A673 (cell line): Measurements from ENCODE around the gene INPP5A. TPM values are rescaled to one million over a fixed set of nuclear protein-coding genes. Genes with fewer than 3 reads are reported as not detected.

Source experiments
- BruUV-seq: library from RNA; stranded (reverse); fragments of 400-500 nt; replicated peaks from 2 replicates; lab custom pipeline; 2021; lab: Mats Ljungman, UMichigan
- CTCF ChIA-PET: fragments of 300-600 bp; sonication (Branson Sonifier 250); formaldehyde crosslinking; loops from one replicate; lab custom pipeline; 2022; ENCODE audit warnings: antibody characterized with exemption; lab: Charles Lee
- POLR2A ChIA-PET: fragments of 300-600 bp; sonication (Branson Sonifier 250); formaldehyde crosslinking; loops from one replicate; lab custom pipeline; 2022; ENCODE audit warnings: antibody characterized with exemption; ENCODE audit not compliant: low non-redundant PET; lab: Charles Lee
- DNase-seq: peaks from one replicate; pipeline ENCODE4 v3.0.0-alpha.2; 2015; ENCODE audit warnings: low spot score
- H3K27ac ChIP-seq: fragments of 200-600 bp; sonication (generic); 2 replicates; pipeline ENCODE4 v1.5.1; 2016; ENCODE audit warnings: mixed run types, low read depth, mild to moderate bottlenecking, mixed read lengths, antibody characterized with exemption, low read length; ENCODE audit not compliant: poor library complexity, severe bottlenecking
- H3K27me3 ChIP-seq: fragments of 200-600 bp; sonication (generic); replicated peaks from 2 replicates; pipeline ENCODE4 v1.6.1; 2017; ENCODE audit warnings: mixed run types, low read depth, mild to moderate bottlenecking, mixed read lengths, antibody characterized with exemption, low read length; ENCODE audit not compliant: insufficient read depth, poor library complexity
- H3K36me3 ChIP-seq: fragments of 200-600 bp; sonication (generic); 2 replicates; pipeline ENCODE4 v1.6.1; 2016; ENCODE audit warnings: mixed run types, mild to moderate bottlenecking, mixed read lengths, antibody characterized with exemption, low read length; ENCODE audit not compliant: insufficient read depth, poor library complexity, severe bottlenecking
- H3K4me1 ChIP-seq: fragments of 200-600 bp; sonication (generic); 2 replicates; pipeline ENCODE4 v1.6.1; 2017; ENCODE audit warnings: mixed run types, mild to moderate bottlenecking, mixed read lengths, antibody characterized with exemption, low read length; ENCODE audit not compliant: insufficient read depth, poor library complexity, severe bottlenecking
- H3K4me3 ChIP-seq: fragments of 200-600 bp; sonication (generic); 2 replicates; pipeline ENCODE4 v1.5.1; 2016; ENCODE audit warnings: low read depth, mixed run types, mild to moderate bottlenecking, mixed read lengths, low read length; ENCODE audit not compliant: poor library complexity, severe bottlenecking
- H3K9me3 ChIP-seq: fragments of 200-600 bp; sonication (generic); 2 replicates; pipeline ENCODE4 v1.6.1; 2016; ENCODE audit warnings: mixed run types, low read depth, mild to moderate bottlenecking, mixed read lengths, antibody characterized with exemption, low read length; ENCODE audit not compliant: poor library complexity, severe bottlenecking
- CTCF ChIP-seq: fragments of 300-800, 200-600 bp; sonication (generic); conservative IDR thresholded peaks from 2 replicates; pipeline ENCODE4 v1.5.1; 2017; ENCODE audit warnings: low read depth, mild to moderate bottlenecking, antibody characterized with exemption, low read length, moderate library complexity, mixed read lengths
- EZH2 ChIP-seq: fragments of 200-600 bp; sonication (generic); IDR thresholded peaks from 2 replicates; pipeline ENCODE4 v1.6.1; 2017; ENCODE audit warnings: borderline replicate concordance, low read depth, mild to moderate bottlenecking, mixed read lengths, antibody characterized with exemption, low read length; ENCODE audit not compliant: poor library complexity, severe bottlenecking
- intact Hi-C: fragments of 100-400 bp; cut with micrococcal nuclease; formaldehyde crosslinking; loops from one replicate; pipeline ENCODE4 v1.10.0; 2022; ENCODE audit not compliant: unreplicated experiment
- total RNA-seq: library from RNA; stranded (reverse); gene quantifications from 2 replicates; pipeline ENCODE4 v1.2.3, GENCODE V29; 2021

INPP5A gene
- total RNA-seq, 1 experiment from 2014 or later: 21.8 TPM

- Histone ChIP-seq H3K27me3 (no peaks in the 10 kb centered on the region), H3K36me3 (no peaks in the 10 kb centered on the region), H3K4me1 (no peaks in the 10 kb centered on the region), H3K9me3 (no peaks in the 10 kb centered on the region), H3K4me3 (no peak overlapping the region), H3K27ac (no peak overlapping the region)
- CTCF ChIA-PET: no interaction called here
- BruUV-seq: no TSS peak
- no peak for DNase-seq
- POLR2A ChIA-PET: interaction anchor here (0.5 kb wide), 1 partner anchor 249 kb away, joined by 11 read pairs; no protein-coding TSS in a partner anchor
- intact Hi-C loops: loop anchor here (10.0 kb wide), 3 partner anchors 179 to 469 kb away; no protein-coding TSS in a partner anchor
- TF ChIP-seq CTCF (no peak), EZH2 (no peak)
These were observed 118.1 kb downstream of the INPP5A start for GRCh38 chr10:132655735-132656134.

DNA sequence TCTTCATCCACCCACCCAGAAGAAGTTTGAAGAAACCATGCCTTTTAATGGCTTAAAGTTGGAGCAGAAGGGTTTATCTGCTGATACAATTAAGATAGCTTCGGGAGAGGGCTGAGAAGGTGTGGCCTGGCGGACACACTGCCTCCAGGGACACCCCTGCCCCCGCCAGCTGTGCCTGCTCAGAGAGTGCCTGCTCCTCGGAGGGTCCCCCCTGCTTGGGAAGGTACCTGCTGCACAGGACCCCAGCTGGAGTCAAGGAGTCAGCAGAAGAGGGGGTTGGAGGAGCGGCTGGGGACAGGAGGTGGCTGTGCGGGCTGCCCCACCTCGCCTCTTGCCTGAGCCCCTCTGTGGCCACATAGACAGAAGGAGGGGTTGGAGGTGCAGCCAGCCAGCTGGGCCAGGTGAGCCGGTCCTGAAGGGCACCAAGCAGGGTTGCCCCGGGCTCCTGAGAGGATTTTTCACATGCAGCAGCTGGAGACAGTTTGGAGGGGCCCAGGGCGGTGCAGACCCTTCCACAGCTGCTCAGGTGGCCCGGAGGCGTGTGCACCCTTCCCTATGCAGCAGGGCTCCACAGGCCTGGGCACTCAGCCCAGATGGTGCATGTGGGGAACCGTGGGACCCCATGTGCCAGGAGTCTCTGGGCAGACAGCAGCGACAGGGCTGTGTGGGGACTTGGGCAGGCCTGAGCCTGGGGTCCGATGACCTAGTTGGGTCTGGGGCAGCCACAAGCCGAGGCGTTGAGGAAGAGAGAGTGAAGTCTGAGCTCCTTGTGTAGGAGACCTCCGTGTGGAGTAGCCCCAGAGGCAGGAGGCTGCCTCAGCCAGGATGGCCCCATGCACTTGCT lies 118.9 kb downstream of the INPP5A start:
- Histone ChIP-seq H3K36me3 (no peaks in the 10 kb centered on the region), H3K27me3 (no peaks in the 10 kb centered on the region), H3K4me1 (no peaks in the 10 kb centered on the region), H3K9me3 (no peaks in the 10 kb centered on the region), H3K27ac (no peak overlapping the region), H3K4me3 (no peak overlapping the region)
- ChIA-PET POLR2A (interaction anchor here (0.5 kb wide), 1 partner anchor 249 kb away, joined by 11 read pairs; no protein-coding TSS in a partner anchor), CTCF (no interaction called here)
- BruUV-seq: no TSS peak
- no peak for TF ChIP-seq CTCF
- TF ChIP-seq EZH2: no peak
- DNase-seq: no peak
- intact Hi-C loops: loop anchor here (10.0 kb wide), 3 partner anchors 178 to 468 kb away; no protein-coding TSS in a partner anchor

DNA sequence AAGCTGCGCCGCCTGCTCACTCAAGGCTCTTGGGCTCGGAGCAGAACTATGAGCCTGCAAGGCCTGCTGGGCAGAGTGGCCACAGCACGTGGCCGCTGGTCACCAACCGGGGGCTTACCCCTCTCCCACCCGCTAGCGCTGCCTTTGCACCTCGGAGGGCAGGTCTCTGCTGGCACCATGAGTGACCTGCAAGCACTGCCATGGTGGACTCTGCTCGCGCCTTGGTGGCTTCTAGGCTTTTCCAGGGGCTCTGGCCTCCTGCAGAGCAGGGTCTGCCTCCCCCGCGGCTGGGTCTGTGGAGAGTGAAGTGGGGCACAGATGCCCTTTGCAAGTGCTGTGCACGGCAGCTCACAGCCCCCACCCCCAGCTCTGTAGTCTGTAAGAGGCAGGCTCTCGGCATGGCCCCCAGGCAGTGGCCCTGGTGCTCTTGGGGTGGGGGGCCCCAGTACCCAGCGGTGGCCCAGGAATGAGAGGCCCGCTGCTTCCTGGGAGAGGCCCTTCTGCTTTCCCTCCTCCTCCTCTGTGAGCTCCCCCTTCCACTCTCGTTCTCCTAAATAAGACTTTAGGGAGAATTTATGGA lies 119.6 kb downstream of the INPP5A start:
- ChIA-PET POLR2A (no interaction called here), CTCF (no interaction called here)
- no TSS peak for BruUV-seq
- Histone ChIP-seq H3K9me3 (no peaks in the 10 kb centered on the region), H3K36me3 (no peaks in the 10 kb centered on the region), H3K4me3 (no peak overlapping the region), H3K27me3 (no peaks in the 10 kb centered on the region), H3K4me1 (no peaks in the 10 kb centered on the region), H3K27ac (no peak overlapping the region)
- TF ChIP-seq CTCF (no peak), EZH2 (no peak)
- intact Hi-C loops: loop anchor here (10.0 kb wide), 3 partner anchors 178 to 468 kb away; no protein-coding TSS in a partner anchor
- DNase-seq: no peak
